Neutrophil (primary cell): ENCODE measurements around the gene LRRC41.
A peak's percentile ranks its signal among the peaks of the same experiment; 100 is the strongest.

Experiments used
- H3K27ac ChIP-seq: fragments of 200-600 bp; sonication (generic); 2 replicates; pipeline ENCODE4 v1.5.1; 2016; ENCODE audit warnings: mild to moderate bottlenecking, moderate library complexity
- H3K27me3 ChIP-seq: fragments of 200-600 bp; sonication (generic); 2 replicates; pipeline ENCODE4 v1.6.0; 2016; ENCODE audit warnings: mild to moderate bottlenecking
- H3K36me3 ChIP-seq: fragments of 200-600 bp; sonication (generic); 2 replicates; pipeline ENCODE4 v1.5.1; 2017
- H3K4me1 ChIP-seq, 2 experiments: fragments of 200-600 bp in 1 of 2; sonication (generic) in 1 of 2; 1 replicate in 1 of 2; 2 replicates in 1 of 2; pipeline versions ENCODE4 v1.5.1 to v1.6.1; 2013 to 2016; ENCODE audit warnings: low read depth in 1 of 2, low read length in 1 of 2, mild to moderate bottlenecking in 1 of 2, moderate library complexity in 1 of 2; ENCODE audit not compliant: control insufficient read depth in 1 of 2, insufficient read depth in 1 of 2
- H3K4me3 ChIP-seq, 2 experiments: fragments of 200-600 bp in 1 of 2; sonication (generic) in 1 of 2; 1 replicate in 1 of 2; 2 replicates in 1 of 2; pipeline ENCODE4 v1.5.1; 2013 to 2016; ENCODE audit warnings: low read depth in 1 of 2, low read length in 1 of 2, mild to moderate bottlenecking in 1 of 2, moderate library complexity in 1 of 2
- H3K9me3 ChIP-seq: fragments of 200-600 bp; sonication (generic); 2 replicates; pipeline ENCODE4 v1.5.1; 2016
- CTCF ChIP-seq: fragments of 200-600 bp; sonication (generic); IDR thresholded peaks from 2 replicates; pipeline ENCODE4 v1.5.1; 2016; ENCODE audit warnings: antibody characterized with exemption

The LRRC41 gene

GRCh38 chr1:46263146-46263545, 40.3 kb downstream of the LRRC41 start:
- no peak overlapping the region for H3K27ac ChIP-seq
- no peaks in the 10 kb centered on the region for H3K27me3 ChIP-seq
- TF ChIP-seq CTCF = no peak
- H3K4me3 ChIP-seq = no peak overlapping the region
- H3K9me3 ChIP-seq = no peaks in the 10 kb centered on the region
- H3K4me1 ChIP-seq = peaks cover 15 to 16% of the 10 kb centered on the region in 2 experiments
- H3K36me3 ChIP-seq = peaks cover 29% of the 10 kb centered on the region

- TF ChIP-seq CTCF = no peak
- Histone ChIP-seq H3K4me3 (no peak overlapping the region), H3K27ac (no peak overlapping the region), H3K9me3 (no peaks in the 10 kb centered on the region), H3K36me3 (peaks cover 23% of the 10 kb centered on the region), H3K27me3 (no peaks in the 10 kb centered on the region), H3K4me1 (peaks cover 15 to 16% of the 10 kb centered on the region in 2 experiments)
Observed at GRCh38 chr1:46262508-46262907, 40.9 kb downstream of the LRRC41 start.

- TF ChIP-seq CTCF = no peak
- Histone ChIP-seq H3K36me3 (peaks cover 27% of the 10 kb centered on the region), H3K4me3 (no peak overlapping the region), H3K4me1 (no peaks in the 10 kb centered on the region), H3K9me3 (no peaks in the 10 kb centered on the region), H3K27me3 (no peaks in the 10 kb centered on the region), H3K27ac (no peak overlapping the region)
Observed at GRCh38 chr1:46256523-46256922, 46.9 kb downstream of the LRRC41 start.

- H3K36me3 ChIP-seq = peaks cover 14% of the 10 kb centered on the region
- H3K4me1 ChIP-seq = no peaks in the 10 kb centered on the region
- H3K27ac ChIP-seq = no peak overlapping the region
- no peaks in the 10 kb centered on the region for H3K27me3 ChIP-seq
- H3K4me3 ChIP-seq = no peak overlapping the region
- H3K9me3 ChIP-seq = no peaks in the 10 kb centered on the region
- TF ChIP-seq CTCF = no peak
Observed at GRCh38 chr1:46254668-46255067, 48.7 kb downstream of the LRRC41 start.

GRCh38 chr1:46248122-46248920, 55.1 kb downstream of the LRRC41 start:
- H3K4me1 ChIP-seq = peaks cover 21 to 22% of the 10 kb centered on the region in 2 experiments
- peak overlapping the region; percentile 52 for H3K27ac ChIP-seq
- no peak for TF ChIP-seq CTCF

More at GRCh38 chr1:46248122-46248920, 55.1 kb downstream of the LRRC41 start:
- Histone ChIP-seq H3K4me3 (peak overlapping the region; percentile 65 to 84), H3K27me3 (no peaks in the 10 kb centered on the region), H3K36me3 (peaks cover 8% of the 10 kb centered on the region), H3K9me3 (no peaks in the 10 kb centered on the region)
